Stimulated activated CD8-positive, alpha-beta memory T cell treated with anti-CD3 and anti-CD28 coated beads, Interleukin-4, amount 100 ng/mL, for 4 hours (primary cell): ENCODE measurements around the gene FAT1.
"Not testable (repeated sequence)": the region's sequence is repeated elsewhere in the genome, so short reads cannot be mapped to it uniquely, and the experiment has no call there.

Experiments used
- DNase-seq, 2 donors: peaks; one replicate each; pipeline ENCODE4 v3.0.0-alpha.2; 2020; ENCODE audit warnings: low read depth in 2 of 2, low spot score in 1 of 2

Gene FAT1

DNA sequence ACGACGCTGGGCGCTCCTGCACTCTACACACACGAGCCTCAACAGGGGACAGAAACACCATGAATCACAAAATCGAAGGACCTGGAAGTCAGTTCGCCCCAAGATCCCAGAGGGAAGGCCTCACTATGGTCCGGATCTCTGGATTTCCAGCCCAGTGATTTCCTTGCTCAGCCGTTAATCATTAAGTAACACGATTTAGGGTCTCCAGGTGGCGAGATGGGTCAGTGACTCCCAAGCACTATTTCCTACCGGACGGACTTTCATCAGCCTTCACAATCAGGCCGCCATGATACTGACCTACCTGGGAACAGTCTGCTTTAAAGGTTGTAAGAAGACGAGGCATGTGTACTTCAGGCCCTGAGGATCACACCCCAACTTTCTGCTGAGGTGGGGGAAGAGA, 63.7 kb downstream of the FAT1 start:
- no peak for DNase-seq

DNA sequence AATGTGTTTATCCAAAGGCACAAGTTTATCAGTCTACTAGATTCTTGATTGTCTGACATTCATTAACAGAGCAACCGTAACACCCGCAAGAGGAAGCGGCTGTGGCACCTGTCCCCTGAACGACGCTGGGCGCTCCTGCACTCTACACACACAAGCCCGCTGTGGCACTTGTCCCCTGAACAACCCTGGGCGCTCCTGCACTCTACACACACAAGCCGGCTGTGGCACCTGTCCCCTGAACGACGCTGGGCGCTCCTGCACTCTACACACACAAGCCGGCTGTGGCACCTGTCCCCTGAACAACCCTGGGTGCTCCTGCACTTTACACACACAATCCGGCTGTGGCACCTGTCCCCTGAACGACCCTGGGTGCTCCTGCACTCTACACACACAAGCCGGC, 64.2 kb downstream of the FAT1 start:
- DNase-seq: not testable (repeated sequence)

DNA sequence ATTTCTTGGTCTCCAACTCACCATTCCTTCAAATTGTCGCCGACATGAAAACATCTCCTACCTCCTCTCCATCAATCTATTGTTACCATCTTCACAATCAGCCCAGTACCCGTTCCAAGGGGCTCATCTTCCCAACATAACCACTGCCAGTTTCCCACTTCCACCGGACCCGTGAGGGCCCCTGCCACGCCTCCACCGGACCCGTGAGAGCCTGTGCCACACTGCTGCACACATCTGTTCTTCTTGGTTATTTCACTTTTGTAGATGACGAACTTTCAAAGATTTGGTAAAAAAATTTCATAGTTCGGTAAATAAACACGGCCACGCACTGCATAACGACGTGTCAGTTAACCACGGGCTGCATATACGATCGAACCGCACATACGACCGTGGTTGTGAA, 65.0 kb downstream of the FAT1 start:
- DNase-seq: no peak

DNA sequence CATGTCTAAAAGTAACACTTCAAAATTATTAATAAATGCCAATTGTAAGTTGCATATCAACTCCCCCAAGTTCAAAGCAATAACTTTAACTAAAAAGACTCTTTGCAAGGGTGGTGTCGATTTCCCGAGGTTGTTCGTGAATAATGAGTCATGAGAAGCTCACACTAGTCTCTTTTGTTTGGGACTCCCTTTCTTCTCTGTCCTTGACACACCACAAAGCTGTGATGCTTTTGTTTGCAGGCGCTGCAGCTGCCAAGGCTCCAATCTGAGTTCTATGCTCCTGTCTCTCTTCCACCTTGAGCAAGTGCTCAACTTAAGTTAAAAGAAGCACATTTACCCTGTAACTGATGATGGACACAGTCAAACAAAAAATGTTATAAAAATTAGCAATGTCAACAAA, 65.9 kb downstream of the FAT1 start:
- no peak for DNase-seq

DNA sequence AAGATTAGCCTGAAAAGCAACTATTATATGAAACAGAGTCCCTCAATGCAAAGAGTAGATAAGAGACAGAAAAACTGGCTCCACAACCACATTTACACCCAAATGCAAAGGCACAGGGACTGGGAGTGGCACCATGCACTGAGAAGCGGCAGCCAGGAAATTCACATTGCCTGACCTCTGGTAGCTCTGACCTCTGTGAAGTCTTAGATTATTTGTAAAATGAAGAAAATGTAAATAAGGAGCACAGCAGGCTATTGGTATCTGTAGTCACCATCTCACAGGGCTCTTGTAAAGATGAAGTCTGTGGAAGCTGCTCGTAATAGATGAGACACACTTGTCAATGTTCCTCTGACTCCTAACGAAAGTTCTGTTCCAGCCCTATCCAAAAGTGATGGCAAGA, 69.7 kb downstream of the FAT1 start:
- DNase-seq: no peak

GRCh38 chr4:186651624-186652023, 72.0 kb downstream of the FAT1 start:
- DNase-seq: no peak

GRCh38 chr4:186651181-186651603, 72.5 kb downstream of the FAT1 start:
- DNase-seq: no peak

- DNase-seq: no peak
Observed at GRCh38 chr4:186650401-186651180, 73.1 kb downstream of the FAT1 start.

- DNase-seq: no peak
Observed at GRCh38 chr4:186647821-186648220, 75.8 kb downstream of the FAT1 start.

- DNase-seq: no peak
Observed at GRCh38 chr4:186644737-186645261, 78.9 kb downstream of the FAT1 start.

- DNase-seq: no peak
Observed at GRCh38 chr4:186644311-186644638, 79.4 kb downstream of the FAT1 start.

- no peak for DNase-seq
Observed at GRCh38 chr4:186643501-186644310, 80.0 kb downstream of the FAT1 start.

GRCh38 chr4:186642998-186643397, 80.7 kb downstream of the FAT1 start:
- no peak for DNase-seq

GRCh38 chr4:186642530-186642929, 81.1 kb downstream of the FAT1 start:
- no peak for DNase-seq

GRCh38 chr4:186634591-186635128, 89.0 kb downstream of the FAT1 start:
- no peak for DNase-seq

DNA sequence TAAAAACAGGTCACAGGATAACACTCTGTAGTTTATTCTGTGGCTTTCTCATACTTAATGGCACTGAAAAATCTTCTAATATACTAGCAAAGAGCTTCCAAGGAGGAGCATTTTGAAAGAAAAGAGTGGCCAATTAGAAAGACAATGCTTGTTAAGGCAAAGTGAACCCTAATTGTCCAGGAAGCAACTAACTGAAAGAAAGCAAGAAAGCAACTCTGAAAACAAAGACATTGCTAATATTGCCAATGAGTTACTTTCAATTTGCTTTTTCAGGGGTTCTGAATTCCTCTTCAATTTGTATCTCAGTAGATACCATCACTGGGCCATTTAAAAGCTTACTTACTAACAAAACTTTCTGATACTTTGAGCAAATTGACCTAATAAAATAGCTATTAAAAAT, 89.8 kb downstream of the FAT1 start:
- DNase-seq: no peak

- no peak for DNase-seq
Observed at GRCh38 chr4:186630128-186630527, 93.5 kb downstream of the FAT1 start.

DNA sequence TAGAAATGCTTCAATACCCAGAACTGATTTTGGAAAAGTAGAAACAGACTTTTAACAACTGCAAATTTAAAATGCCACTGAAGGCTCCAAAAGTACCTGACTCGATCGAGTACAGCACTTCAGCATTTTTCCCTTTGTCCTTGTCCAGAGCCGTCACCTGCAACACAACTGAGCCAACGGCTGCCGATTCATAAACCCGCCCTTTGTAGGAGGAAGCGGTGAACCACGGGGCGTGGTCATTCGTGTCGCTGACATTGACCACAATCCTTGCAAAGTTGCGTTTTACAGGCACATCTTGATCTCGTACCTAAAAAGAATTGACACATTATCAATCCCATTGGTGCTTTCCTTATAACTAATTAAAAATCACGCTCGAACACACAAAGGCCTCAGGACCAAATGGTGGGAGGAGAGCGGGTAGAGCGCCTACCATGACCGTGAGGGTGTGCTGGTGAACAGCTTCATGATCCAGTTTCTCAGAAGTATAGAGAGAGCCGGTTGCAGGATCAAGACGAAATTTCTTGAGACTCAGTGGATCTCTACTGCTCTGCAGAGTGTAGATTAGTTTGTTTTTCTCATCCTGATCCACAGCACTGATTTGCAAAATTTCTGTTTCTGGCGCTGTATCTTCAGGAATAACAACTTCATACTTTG, 95.5 kb downstream of the FAT1 start:
- DNase-seq: no peak

- no peak for DNase-seq
Observed at GRCh38 chr4:186627226-186627865, 96.3 kb downstream of the FAT1 start.

DNA sequence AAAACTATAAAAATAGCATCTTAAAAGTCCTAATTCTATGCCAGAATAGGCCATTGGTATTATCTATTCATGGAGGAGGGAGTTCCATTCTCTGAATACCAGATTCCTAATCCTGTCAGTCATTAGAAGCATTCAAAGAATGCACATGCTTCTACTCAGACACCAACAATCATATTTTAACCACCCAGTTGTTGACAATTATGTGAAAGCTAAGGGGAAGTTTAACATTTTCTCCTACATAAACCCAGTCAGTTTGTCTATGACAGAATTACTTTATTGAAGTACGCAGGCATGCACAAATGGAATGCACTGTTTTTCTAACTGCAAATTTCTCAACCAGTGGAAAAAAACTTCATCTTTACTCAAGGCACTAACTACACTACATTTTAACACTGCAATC, 98.7 kb downstream of the FAT1 start:
- DNase-seq: no peak

- no peak for DNase-seq
Observed at GRCh38 chr4:186623546-186623945, 100.1 kb downstream of the FAT1 start.
